ENCODE measurements around the gene CD81.

Gene CD81

DNA sequence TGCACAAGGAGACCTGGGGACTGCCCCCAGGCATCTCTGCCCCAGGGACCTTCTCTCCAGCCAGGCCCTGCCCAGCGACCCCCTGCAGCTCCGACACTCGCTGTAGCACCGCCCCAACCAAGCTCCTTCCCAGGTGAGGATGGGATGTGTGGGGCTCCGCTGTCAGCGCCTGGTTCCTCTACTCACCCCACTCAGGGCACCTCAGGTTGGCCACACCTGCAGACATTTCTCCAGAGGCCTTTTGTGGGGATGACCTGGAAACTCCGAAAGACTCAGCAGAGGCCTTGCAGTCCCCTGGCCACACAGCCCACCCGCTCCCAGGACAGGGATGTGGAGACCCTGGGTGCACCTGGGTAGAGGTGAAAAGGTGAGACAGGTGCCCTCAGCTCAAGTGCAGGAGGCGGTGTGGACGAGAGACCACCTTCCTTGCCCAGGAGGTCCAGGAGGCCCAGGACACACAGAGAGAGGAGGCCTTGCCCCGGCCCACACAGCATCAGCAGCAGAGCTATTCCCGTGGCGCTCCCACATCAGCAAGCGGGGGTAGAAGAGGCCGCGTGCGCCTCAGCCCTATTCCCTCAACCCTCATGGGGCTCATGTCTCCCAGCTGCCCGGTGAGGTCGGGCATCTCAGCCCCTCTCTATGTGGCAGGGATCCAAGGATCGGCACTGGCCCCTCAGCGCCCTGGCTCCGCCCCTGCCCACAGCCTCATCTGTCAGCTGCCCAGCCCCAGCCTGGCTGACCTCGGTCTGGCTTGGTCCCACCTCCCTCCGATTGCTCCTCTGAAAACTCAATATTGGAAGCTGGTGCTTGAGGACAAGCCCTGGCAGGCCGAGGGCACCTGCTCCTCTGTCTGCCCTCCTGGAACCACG, 46.3 kb downstream of the CD81 start:
- DNase-seq, result no peak

DNA sequence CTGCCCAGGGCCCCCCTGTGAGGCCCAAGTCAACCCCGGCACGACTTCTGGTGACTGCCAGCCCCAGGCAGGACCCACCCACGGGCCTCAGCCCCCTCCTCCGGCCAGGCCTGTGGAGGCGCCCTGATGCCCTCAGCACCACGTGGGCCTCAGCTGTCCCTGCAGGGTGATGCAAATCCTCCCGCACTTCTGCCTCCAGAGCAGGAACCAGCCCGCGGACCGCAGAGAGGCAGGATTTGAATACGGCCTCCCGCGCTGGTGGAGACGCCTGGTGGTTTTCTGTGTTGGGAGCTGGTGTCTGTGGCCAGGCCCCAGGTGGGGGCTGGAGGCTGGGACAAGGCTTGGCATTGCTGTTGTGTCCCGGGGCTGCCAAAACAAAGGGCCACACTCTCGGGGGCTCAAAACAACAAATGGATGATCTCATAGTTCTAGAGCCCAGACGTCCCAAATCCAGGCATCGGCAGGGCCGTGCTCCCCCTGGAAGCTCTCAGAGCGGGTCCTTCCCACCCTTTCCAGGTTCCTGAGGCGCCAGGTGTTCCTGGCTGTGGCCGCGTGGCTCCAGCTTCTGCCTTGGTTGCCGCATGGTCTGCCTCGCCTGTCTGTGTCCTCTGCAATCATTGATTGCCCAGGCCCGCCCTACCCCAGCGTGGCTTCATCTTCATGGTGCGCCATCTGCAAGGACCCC, 47.8 kb downstream of the CD81 start:
- DNase-seq, result no peak

- no peak for DNase-seq
Observed at GRCh38 chr11:2425506-2425905, 48.4 kb downstream of the CD81 start.

DNA sequence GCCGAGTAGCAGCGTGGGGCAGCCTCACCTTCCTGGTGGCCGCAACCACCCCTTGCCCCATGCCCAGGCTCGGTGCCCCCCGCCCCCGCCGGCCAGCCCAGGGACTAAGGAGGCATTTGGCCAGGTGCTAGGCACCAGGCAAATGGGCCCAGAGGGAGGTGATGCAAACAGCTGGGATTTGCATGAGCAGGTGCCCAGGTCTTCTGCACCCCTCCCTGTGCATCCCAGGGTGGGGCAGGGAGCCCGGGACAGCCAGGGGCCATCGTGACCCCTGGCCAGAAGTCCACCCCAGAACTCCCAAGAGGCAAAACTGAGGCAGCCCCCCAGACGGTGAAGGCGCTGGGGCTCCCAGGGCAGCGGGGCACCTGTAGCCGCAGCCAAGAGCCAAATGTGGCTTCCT, 49.1 kb downstream of the CD81 start:
- no peak for DNase-seq

GRCh38 chr11:2426826-2427521, 49.9 kb downstream of the CD81 start:
- DNase-seq, result no peak

DNA sequence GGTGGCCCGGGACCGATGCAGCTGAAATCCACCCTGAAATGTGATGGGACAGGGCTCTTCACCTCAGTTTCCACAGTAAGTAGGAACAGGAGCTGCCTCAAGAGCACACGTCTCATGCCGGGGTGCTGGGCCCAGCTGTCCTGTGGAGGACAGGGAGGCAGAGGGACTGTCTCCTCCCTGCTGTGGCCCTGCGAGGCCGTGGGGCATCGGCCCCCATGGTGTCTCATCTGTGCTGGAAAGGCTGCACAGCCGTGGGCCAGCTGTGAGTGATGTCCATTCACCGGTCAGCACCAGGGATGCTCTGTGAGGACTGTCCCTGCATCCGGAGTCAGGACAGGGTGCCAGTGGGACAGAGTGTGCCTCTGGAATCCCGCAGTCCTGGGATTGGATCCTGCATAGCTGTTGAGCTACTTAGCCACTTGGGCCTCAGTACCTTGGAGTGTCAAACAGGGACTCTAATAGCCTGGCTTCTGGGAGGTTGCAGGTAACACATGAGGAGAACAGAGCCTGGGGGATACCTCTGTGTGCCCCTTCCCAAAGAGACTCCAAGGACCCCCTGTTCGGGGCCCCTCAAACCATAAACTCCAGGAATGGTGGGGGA, 50.7 kb downstream of the CD81 start:
- no peak for DNase-seq

- peak; percentile 87 for DNase-seq
Observed at GRCh38 chr11:2428322-2428795, 51.2 kb downstream of the CD81 start.

DNA sequence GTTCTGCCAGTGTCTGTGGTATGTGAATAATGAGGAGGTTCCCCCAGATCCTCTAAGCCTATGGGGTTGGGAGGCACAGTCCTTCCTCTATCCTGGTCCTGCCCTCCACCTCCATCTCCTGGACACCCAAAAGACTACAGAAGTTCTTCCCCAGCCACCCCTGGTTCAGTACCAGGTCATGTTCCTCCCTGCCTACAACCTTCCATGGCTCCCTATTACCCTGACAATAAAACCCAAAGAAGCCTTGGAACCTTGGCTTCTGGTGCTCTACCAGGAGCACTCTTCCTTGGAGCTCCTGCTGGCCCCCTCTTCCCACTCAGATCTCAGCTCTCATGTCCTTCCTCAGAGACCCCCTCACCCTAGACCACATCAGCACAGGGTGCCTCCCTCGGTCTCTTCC, 54.3 kb downstream of the CD81 start:
- no peak for DNase-seq

DNA sequence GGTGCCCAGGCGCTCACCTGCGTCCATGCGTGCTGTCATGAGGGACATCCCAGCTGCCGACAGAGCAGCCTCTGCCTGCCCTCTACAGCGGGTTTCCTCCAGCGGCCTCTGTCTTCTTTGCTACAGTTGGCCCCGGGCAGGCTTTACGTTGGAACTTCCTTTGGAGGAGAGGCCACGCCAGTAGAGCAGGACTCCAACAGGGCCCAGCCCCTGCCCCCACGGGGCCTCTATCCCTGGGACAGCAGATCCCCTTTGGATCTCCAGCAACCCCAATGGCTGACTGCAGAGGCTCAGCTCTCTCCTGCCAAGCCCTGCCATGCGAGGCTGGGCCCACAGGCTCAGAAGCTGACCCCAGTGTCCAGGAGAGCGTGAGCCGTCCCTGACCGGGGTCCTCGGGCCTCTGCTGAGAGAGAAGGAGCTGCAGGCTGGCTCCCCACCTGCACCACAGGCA, 55.1 kb downstream of the CD81 start:
- DNase-seq, result no peak

DNA sequence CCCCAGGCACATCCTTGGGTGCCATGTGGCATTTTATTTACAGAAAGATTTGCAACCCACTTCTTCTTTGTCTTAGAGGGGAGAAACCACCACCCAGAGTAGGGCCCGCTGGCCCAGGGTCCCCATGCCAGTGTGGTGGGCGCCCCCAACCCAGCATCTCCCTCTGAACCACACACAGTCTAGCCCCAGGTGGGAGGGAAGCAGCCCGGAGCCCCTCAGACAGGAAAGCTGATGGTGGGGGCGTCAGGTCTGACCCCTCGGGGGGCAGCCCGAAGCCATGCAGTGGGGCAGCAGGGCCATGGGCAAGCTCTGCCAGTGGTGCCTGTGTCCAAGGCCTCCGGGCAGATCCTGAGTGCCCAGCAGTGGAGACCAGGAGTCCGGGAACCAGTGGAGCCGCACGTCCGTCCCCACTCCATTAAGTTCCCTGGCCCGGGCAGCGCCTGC, 55.5 kb downstream of the CD81 start:
- no peak for DNase-seq

DNA sequence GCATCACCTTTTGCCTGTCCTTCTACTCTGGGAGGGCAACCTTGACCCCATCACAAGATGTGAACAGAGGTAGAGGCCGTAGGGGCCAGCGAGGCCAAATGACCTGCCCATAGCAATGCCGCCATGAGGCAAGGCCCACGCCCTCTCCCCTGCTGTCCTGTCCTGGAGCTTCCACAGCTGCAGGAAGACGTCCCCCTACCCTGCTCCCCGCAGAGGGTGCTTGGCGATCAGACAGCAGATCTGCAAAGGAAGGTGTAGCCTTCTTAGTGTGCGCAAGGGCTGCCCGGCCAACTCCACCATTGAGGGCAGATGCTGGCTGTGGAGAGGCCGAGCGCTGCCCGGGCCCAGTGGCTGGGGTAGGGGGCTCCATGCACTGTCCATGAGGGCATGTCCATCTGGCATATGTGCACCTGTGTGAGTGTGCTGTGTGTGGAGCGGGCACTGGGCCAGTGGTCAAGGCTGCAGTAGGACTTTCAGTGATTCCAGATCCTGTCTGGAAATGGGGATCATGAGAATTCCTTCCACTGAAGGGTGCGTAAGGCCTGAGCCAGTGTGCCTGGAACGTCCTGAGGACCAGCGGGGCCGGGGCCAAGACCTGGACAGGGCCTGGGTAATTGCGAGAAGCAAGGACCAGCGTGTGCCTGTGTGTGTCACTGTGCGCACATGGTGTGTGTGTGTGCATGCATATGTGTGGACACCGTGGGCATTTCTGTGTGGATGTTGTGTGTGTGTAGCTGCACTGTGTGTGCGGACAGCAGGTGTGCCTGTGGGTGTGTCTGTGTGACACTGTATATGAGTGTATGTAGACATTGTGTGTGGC, 56.2 kb downstream of the CD81 start:
- no peak for DNase-seq

DNA sequence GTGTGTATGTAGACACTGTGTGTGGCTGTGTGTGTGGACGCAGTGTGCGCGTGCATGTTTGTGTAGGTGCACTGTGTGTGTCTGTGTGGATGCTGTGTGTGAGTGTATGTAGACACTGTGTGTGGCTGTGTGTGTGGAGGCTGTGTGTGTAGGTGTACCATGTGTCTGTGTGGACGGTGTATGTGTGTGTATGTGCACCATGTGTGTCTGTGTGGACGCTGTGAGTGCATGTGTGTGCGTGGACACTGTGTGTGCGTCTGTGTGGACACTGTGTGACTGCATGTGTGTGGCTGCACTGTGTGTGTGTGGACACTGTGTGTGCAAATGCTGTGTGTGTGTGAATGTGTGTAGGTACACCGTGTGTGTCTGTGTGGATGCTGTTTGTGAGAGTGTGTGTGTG, 56.9 kb downstream of the CD81 start:
- no peak for DNase-seq

DNA sequence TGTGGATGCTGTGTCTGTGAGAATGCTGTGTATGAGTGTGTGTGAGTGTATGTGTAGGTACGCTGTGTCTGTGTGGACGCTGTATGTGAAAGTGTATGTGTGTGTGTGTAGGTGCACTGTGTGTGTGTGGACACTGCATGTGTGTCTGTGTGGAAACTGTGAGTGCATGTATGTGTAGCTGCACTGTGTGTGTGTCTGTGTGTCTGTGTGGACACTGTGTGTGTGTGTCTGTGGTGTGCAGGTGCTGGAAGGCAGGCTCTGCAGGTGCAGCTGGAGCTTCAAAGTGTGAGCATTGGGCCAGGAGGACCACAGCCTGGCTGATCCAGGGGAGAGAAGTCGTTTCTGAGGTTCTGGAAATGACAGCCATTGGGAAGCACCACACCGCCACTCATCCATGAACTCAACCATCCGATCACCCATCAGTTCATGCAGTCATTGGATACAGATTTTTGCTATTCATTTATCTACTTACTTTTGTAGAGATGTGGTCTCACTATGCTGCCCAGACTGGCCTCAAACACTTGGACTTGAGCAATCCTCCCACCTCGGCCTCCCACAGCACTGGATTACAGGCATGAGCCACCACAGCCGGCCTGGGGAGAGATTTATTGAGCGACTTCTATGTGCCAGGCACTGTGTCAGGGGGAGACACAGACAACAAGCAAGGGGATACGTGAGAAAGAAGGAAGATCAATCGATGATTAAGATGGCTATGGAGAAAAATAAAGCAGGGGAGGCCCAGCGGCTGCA, 57.6 kb downstream of the CD81 start:
- no peak for DNase-seq

- DNase-seq, result no peak
Observed at GRCh38 chr11:2435288-2436012, 58.3 kb downstream of the CD81 start.

- no peak for DNase-seq
Observed at GRCh38 chr11:2436013-2436520, 59.0 kb downstream of the CD81 start.

GRCh38 chr11:2436521-2437031, 59.5 kb downstream of the CD81 start:
- DNase-seq, result no peak

GRCh38 chr11:2437516-2437915, 60.4 kb downstream of the CD81 start:
- DNase-seq, result no peak

- no peak for DNase-seq
Observed at GRCh38 chr11:2439820-2440219, 62.7 kb downstream of the CD81 start.

- DNase-seq, result no peak
Observed at GRCh38 chr11:2440646-2441045, 63.5 kb downstream of the CD81 start.

DNA sequence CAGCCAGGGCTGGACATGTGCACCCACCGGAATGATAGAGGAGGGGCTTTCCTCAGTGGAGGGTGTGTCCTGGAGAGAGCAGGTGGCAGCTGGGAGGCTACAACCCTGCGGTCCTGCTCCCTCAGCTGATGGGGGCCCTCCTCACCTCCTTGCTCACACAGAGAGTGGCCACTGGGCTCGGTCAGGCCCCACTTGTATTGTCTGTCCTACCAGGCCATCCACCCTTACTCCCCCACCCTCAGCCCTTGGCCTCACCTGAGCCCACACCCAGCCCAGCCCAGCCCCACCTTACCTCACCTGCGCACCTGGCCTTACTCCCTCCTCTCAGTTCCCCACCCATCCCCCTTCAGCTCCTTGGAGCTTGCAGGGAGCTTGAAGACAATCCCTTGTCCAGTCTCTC, 64.1 kb downstream of the CD81 start:
- peak; percentile 16 for DNase-seq
